SIG-M5 treated with dmso at 0.1 percent for 504 hours (cell line): ENCODE measurements around the gene SPSB1.

Experiments
- DNase-seq: peaks from one replicate; lab custom pipeline; 2025; ENCODE audit not compliant: unreplicated experiment; lab: John Stamatoyannopoulos, UW

The SPSB1 gene

GRCh38 chr1:9258629-9259028 lies 34.1 kb upstream of the SPSB1 start:
- DNase-seq = no peak

GRCh38 chr1:9260059-9260766 lies 32.5 kb upstream of the SPSB1 start:
- no peak for DNase-seq

- DNase-seq = no peak
Observed at GRCh38 chr1:9261496-9261895, 31.2 kb upstream of the SPSB1 start.

- no peak for DNase-seq
Observed at GRCh38 chr1:9262096-9262986, 30.4 kb upstream of the SPSB1 start.

GRCh38 chr1:9263276-9263855 lies 29.3 kb upstream of the SPSB1 start:
- DNase-seq = no peak

GRCh38 chr1:9263984-9264872 lies 28.5 kb upstream of the SPSB1 start:
- DNase-seq = no peak

- no peak for DNase-seq
Observed at GRCh38 chr1:9265037-9265436, 27.7 kb upstream of the SPSB1 start.

GRCh38 chr1:9265968-9266367 lies 26.7 kb upstream of the SPSB1 start:
- DNase-seq = no peak

- DNase-seq = no peak
Observed at GRCh38 chr1:9267352-9267686, 25.4 kb upstream of the SPSB1 start.

- no peak for DNase-seq
Observed at GRCh38 chr1:9267827-9268581, 24.7 kb upstream of the SPSB1 start.

GRCh38 chr1:9269078-9269501 lies 23.6 kb upstream of the SPSB1 start:
- no peak for DNase-seq

GRCh38 chr1:9269721-9270120 lies 23.0 kb upstream of the SPSB1 start:
- no peak for DNase-seq

- DNase-seq = no peak
Observed at GRCh38 chr1:9270290-9270883, 22.3 kb upstream of the SPSB1 start.

- no peak for DNase-seq
Observed at GRCh38 chr1:9271283-9271682, 21.4 kb upstream of the SPSB1 start.

GRCh38 chr1:9271861-9272595 lies 20.7 kb upstream of the SPSB1 start:
- no peak for DNase-seq

- no peak for DNase-seq
Observed at GRCh38 chr1:9273177-9273576, 19.5 kb upstream of the SPSB1 start.

- no peak for DNase-seq
Observed at GRCh38 chr1:9275161-9275560, 17.5 kb upstream of the SPSB1 start.

- peak; percentile 83 for DNase-seq
Observed at GRCh38 chr1:9275567-9276034, 17.1 kb upstream of the SPSB1 start.

GRCh38 chr1:9278116-9278515 lies 14.6 kb upstream of the SPSB1 start:
- DNase-seq = no peak
